Lower leg skin (tissue), 4 donors: ENCODE measurements around the gene PROSER2. TPM values are rescaled to one million over a fixed set of nuclear protein-coding genes. Genes with fewer than 3 reads are reported as not detected.

Experiments
- DNase-seq, 2 donors: peaks; one replicate each; pipeline ENCODE4 v3.0.0-alpha.2; 2019; ENCODE audit warnings: low spot score in 2 of 2
- H3K4me3 ChIP-seq: fragments of 200-600 bp; sonication (generic); 2 replicates; pipeline ENCODE4 v1.5.1; 2017; ENCODE audit warnings: mild to moderate bottlenecking, low read depth; ENCODE audit not compliant: poor library complexity, severe bottlenecking
- CTCF ChIP-seq, 3 donors: fragments of 450-650 bp; IDR thresholded peaks; one replicate each; pipeline ENCODE4 v1.5.1; 2016; ENCODE audit warnings: antibody characterized with exemption in 3 of 3, mild to moderate bottlenecking in 3 of 3, moderate library complexity in 2 of 3
- POLR2A ChIP-seq, 2 donors: fragments of 450-650 bp; IDR thresholded peaks; one replicate each; pipeline ENCODE4 v1.6.1; 2016 to 2017; ENCODE audit warnings: antibody characterized with exemption in 2 of 2, mild to moderate bottlenecking in 1 of 2, moderate library complexity in 1 of 2
- WGBS, 2 donors: methylation state at CpG; one replicate each; pipeline ENCODE4 v1.1.5; 2018; 5-methylcytosine and 5-hydroxymethylcytosine counted together
- intact Hi-C: fragments of 100-400 bp; cut with DNase I; formaldehyde crosslinking; loops from one replicate; pipeline ENCODE4 v1.15.0; 2023; ENCODE audit warnings: low total_unique reads
- total RNA-seq, 4 donors: library from RNA; depleted of rRNA; stranded (reverse); fragments of >200 nt; gene quantifications; one replicate each; pipeline ENCODE4 v1.1.0, GENCODE V29; 2016

Gene PROSER2
- total RNA-seq, 4 donors from 2014 or later: 5.6 to 14.7 (median 9.1) TPM

GRCh38 chr10:11832042-11832441, 8.9 kb downstream of the PROSER2 start:
- no peak for DNase-seq
- 63 to 73% methylated on average over 5 of the region's 5 CpGs for WGBS, 2 donors
- H3K4me3 ChIP-seq: no peak overlapping the region
- TF ChIP-seq POLR2A (IDR thresholded peaks at IDR 0.05) (no peak), CTCF (IDR thresholded peaks at IDR 0.05) (no peak)
- intact Hi-C loops: no loop called here

GRCh38 chr10:11835061-11835460, 11.9 kb downstream of the PROSER2 start:
- no peak for DNase-seq
- intact Hi-C loops: no loop called here
- WGBS, 2 donors: 83 to 84% methylated on average over 6 of the region's 6 CpGs
- no peak overlapping the region for H3K4me3 ChIP-seq
- no peak for TF ChIP-seq CTCF (IDR thresholded peaks at IDR 0.05)
- no peak for TF ChIP-seq POLR2A (IDR thresholded peaks at IDR 0.05)

GRCh38 chr10:11835704-11836103, 12.5 kb downstream of the PROSER2 start:
- no peak for DNase-seq
- intact Hi-C loops: no loop called here
- WGBS, 2 donors: 87 to 94% methylated on average over 8 of the region's 8 CpGs
- no peak for TF ChIP-seq CTCF (IDR thresholded peaks at IDR 0.05)
- TF ChIP-seq POLR2A (IDR thresholded peaks at IDR 0.05): no peak
- no peak overlapping the region for H3K4me3 ChIP-seq

- no peak overlapping the region for H3K4me3 ChIP-seq
- intact Hi-C loops: no loop called here
- 70 to 82% methylated on average over 17 of the region's 17 CpGs for WGBS, 2 donors
- no peak for TF ChIP-seq POLR2A (IDR thresholded peaks at IDR 0.05)
- no peak for TF ChIP-seq CTCF (IDR thresholded peaks at IDR 0.05)
- DNase-seq: no peak
These were observed 14.4 kb downstream of the PROSER2 start for GRCh38 chr10:11837372-11838161.

- peak in 1 of 2 donors; percentile 38 for DNase-seq
- TF ChIP-seq CTCF (IDR thresholded peaks at IDR 0.05) (no peak), POLR2A (IDR thresholded peaks at IDR 0.05) (no peak)
- 46 to 48% methylated on average over 8 of the region's 8 CpGs for WGBS, 2 donors
- no peak overlapping the region for H3K4me3 ChIP-seq
- intact Hi-C loops: no loop called here
These were observed 15.2 kb downstream of the PROSER2 start for GRCh38 chr10:11838298-11838852.
